ENCODE results near the gene LOX. TPM values are rescaled to one million over a fixed set of nuclear protein-coding genes. Genes with fewer than 3 reads are reported as not detected.

The LOX gene
- total and polyA plus RNA-seq, 2 donors (not counting 1 experiment from before 2014, with no cell fraction given) = 81.9 to 336 TPM

GRCh38 chr5:122015471-122015870 is 62.6 kb downstream of the LOX start:
- no peaks in the 10 kb centered on the region for H3K79me2 ChIP-seq (ENCODE audit: control insufficient read depth, insufficient read depth, low read length)
- no peak for DNase-seq (ENCODE audit: low read depth in 2 of 2)
- H3K4me2 ChIP-seq (ENCODE audit: extremely low read depth, insufficient read depth, low read length) = no peak overlapping the region
- no peaks in the 10 kb centered on the region for H4K20me1 ChIP-seq (ENCODE audit: control insufficient read depth, extremely low read depth, insufficient read depth, low read length)
- H3K9ac ChIP-seq (ENCODE audit: insufficient read depth, low read length) = no peak overlapping the region
- H3K4me3 ChIP-seq (replicated peaks in 1 of 4; ENCODE audit: control extremely low read depth in 1 of 4, insufficient read depth in 1 of 4, low read depth in 3 of 4, low read length in 4 of 4) = no peak overlapping the region
- H2AFZ ChIP-seq (ENCODE audit: low read length) = no peak overlapping the region
- no peak overlapping the region for H3K27ac ChIP-seq (ENCODE audit: insufficient read depth, low read length)
- H3K27me3 ChIP-seq (ENCODE audit: control insufficient read depth, insufficient read depth, low read length) = no peaks in the 10 kb centered on the region
- peaks cover 2% of the 10 kb centered on the region for H3K4me1 ChIP-seq (ENCODE audit: control insufficient read depth, extremely low read depth, insufficient read depth, low read length)
- no peaks in the 10 kb centered on the region for H3K9me3 ChIP-seq (ENCODE audit: control insufficient read depth, insufficient read depth, low read depth, low read length)
- no peaks in the 10 kb centered on the region for H3K36me3 ChIP-seq (ENCODE audit: control insufficient read depth, insufficient read depth, low read length)
- TF ChIP-seq EZH2 (IDR thresholded peaks at IDR 0.05; ENCODE audit: low read length, missing control alignments) = no peak
- no peak for TF ChIP-seq CTCF (conservative IDR thresholded peaks at IDR 0.05 in 1 of 2, IDR thresholded peaks at IDR 0.05 in 1 of 2; ENCODE audit: low read depth in 1 of 2, low read length in 2 of 2)

- TF ChIP-seq CTCF (conservative IDR thresholded peaks at IDR 0.05 in 1 of 2, IDR thresholded peaks at IDR 0.05 in 1 of 2; ENCODE audit: low read depth in 1 of 2, low read length in 2 of 2) = no peak
- no peak for TF ChIP-seq EZH2 (IDR thresholded peaks at IDR 0.05; ENCODE audit: low read length, missing control alignments)
- peak in 1 of 2 donors; percentile 59 for DNase-seq (ENCODE audit: low read depth in 2 of 2)
- no peaks in the 10 kb centered on the region for H3K27me3 ChIP-seq (ENCODE audit: control insufficient read depth, insufficient read depth, low read length)
Measured at GRCh38 chr5:122014236-122014935, 63.7 kb downstream of the LOX start.

More at GRCh38 chr5:122014236-122014935, 63.7 kb downstream of the LOX start:
- H2AFZ ChIP-seq (ENCODE audit: low read length) = no peak overlapping the region
- no peaks in the 10 kb centered on the region for H3K36me3 ChIP-seq (ENCODE audit: control insufficient read depth, insufficient read depth, low read length)
- H4K20me1 ChIP-seq (ENCODE audit: control insufficient read depth, extremely low read depth, insufficient read depth, low read length) = no peaks in the 10 kb centered on the region
- no peak overlapping the region for H3K4me2 ChIP-seq (ENCODE audit: extremely low read depth, insufficient read depth, low read length)
- peaks cover 2% of the 10 kb centered on the region for H3K4me1 ChIP-seq (ENCODE audit: control insufficient read depth, extremely low read depth, insufficient read depth, low read length)
- H3K27ac ChIP-seq (ENCODE audit: insufficient read depth, low read length) = no peak overlapping the region
- no peaks in the 10 kb centered on the region for H3K9me3 ChIP-seq (ENCODE audit: control insufficient read depth, insufficient read depth, low read depth, low read length)
- H3K9ac ChIP-seq (ENCODE audit: insufficient read depth, low read length) = no peak overlapping the region
- H3K4me3 ChIP-seq (replicated peaks in 1 of 4; ENCODE audit: control extremely low read depth in 1 of 4, insufficient read depth in 1 of 4, low read depth in 3 of 4, low read length in 4 of 4) = no peak overlapping the region
- no peaks in the 10 kb centered on the region for H3K79me2 ChIP-seq (ENCODE audit: control insufficient read depth, insufficient read depth, low read length)

Other genes starting within 250 kb of the LOX start
- not detected in 2 replicates for gene FTMT, start 226.4 kb downstream of the LOX start, total RNA-seq
- not detected in 2 replicates for gene FTMT, start 226.4 kb downstream of the LOX start, polyA plus RNA-seq
- gene SRFBP1, start 116.3 kb downstream of the LOX start, total RNA-seq = 14.9 and 18.5 TPM in 2 replicates
- gene SRFBP1, start 116.3 kb downstream of the LOX start, polyA plus RNA-seq = 7.0 and 8.0 TPM in 2 replicates
- under 0.01 and 0.17 TPM in 2 replicates for gene ZNF474, start 51.3 kb upstream of the LOX start, total RNA-seq
- 0.11 and 0.20 TPM in 2 replicates for gene ZNF474, start 51.3 kb upstream of the LOX start, polyA plus RNA-seq
- 4.1 and 5.1 TPM in 2 replicates for gene SNCAIP, start 234.0 kb upstream of the LOX start, total RNA-seq
- 1.3 and 2.4 TPM in 2 replicates for gene SNCAIP, start 234.0 kb upstream of the LOX start, polyA plus RNA-seq

Measured in fibroblast of lung (primary cell).